ENCODE data around the gene CACNA2D3. TPM values are rescaled to one million over a fixed set of nuclear protein-coding genes. Genes with fewer than 3 reads are reported as not detected.

The CACNA2D3 gene
- total RNA-seq, 1 donor from 2014 or later: 1.3 TPM

DNA sequence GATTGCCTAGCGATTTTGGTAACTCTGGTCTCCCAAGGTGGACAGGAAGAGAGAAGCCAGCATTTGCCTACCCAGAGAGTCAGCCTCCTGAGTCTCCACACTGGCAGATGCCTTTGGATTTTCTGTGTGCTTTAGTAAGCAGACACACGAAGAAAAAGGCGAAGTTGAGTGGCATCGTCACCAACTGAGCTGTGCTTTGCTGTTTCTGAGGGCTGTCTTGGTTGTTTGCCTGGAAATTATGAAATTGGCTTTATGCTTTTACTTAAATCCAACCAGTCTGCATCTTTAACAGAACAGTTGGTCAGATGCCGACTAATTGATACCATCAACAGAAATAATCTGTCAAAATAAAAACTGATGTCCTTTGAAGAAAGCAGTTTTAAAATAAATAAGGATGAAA lies 56.0 kb downstream of the CACNA2D3 start:
- DNase-seq (ENCODE audit: low read depth): no peak
- no peak overlapping the region for H3K4me3 ChIP-seq (ENCODE audit: low read depth, low read length)
- TF ChIP-seq, protein P1, sequence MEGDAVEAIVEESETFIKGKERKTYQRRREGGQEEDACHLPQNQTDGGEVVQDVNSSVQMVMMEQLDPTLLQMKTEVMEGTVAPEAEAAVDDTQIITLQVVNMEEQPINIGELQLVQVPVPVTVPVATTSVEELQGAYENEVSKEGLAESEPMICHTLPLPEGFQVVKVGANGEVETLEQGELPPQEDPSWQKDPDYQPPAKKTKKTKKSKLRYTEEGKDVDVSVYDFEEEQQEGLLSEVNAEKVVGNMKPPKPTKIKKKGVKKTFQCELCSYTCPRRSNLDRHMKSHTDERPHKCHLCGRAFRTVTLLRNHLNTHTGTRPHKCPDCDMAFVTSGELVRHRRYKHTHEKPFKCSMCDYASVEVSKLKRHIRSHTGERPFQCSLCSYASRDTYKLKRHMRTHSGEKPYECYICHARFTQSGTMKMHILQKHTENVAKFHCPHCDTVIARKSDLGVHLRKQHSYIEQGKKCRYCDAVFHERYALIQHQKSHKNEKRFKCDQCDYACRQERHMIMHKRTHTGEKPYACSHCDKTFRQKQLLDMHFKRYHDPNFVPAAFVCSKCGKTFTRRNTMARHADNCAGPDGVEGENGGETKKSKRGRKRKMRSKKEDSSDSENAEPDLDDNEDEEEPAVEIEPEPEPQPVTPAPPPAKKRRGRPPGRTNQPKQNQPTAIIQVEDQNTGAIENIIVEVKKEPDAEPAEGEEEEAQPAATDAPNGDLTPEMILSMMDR (conservative IDR thresholded peaks at IDR 0.05; ENCODE audit: low read depth, low read length): no peak

DNA sequence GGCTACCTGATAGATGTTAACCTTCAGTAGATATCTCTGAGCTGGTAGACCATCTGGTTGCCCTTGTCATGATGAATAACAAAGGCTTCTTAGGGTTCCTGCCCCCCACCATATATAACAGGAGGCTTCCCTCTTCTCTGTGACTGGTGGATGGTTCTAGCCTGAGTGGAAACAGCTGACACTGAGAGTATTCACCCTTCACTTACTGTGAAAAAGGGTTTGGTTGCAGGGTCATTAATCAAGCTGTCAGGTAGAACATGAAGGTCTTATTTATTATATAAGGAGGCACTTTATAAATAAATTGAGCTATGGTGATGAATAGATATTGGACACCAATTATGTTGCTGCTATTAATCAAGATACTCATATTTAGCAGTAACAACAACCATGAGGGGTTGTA lies 58.6 kb downstream of the CACNA2D3 start:
- no peak for DNase-seq (ENCODE audit: low read depth)
- TF ChIP-seq, protein P1 (conservative IDR thresholded peaks at IDR 0.05; ENCODE audit: low read depth, low read length): no peak
- H3K4me3 ChIP-seq (ENCODE audit: low read depth, low read length): no peak overlapping the region

DNA sequence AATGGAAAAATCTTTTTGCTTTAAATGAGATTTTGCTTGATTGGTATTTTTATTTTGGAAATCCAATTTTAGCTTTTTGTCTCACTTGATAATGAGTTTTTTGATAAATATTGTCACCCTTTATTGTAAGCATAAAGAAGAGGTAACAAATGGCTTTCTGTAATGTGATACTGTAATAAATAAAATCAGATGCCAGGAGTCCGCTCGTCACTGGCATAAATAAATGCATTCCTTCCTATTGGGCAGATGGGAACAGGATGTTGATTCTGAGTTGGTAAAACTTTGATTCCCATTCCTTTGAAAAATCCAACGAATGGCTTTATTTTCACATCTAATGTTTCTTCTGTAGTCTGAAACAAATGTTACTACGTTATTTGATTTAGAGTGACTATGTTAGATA lies 59.9 kb downstream of the CACNA2D3 start:
- no peak overlapping the region for H3K4me3 ChIP-seq (ENCODE audit: low read depth, low read length)
- no peak for DNase-seq (ENCODE audit: low read depth)
- TF ChIP-seq, protein P1 (conservative IDR thresholded peaks at IDR 0.05; ENCODE audit: low read depth, low read length): no peak

DNA sequence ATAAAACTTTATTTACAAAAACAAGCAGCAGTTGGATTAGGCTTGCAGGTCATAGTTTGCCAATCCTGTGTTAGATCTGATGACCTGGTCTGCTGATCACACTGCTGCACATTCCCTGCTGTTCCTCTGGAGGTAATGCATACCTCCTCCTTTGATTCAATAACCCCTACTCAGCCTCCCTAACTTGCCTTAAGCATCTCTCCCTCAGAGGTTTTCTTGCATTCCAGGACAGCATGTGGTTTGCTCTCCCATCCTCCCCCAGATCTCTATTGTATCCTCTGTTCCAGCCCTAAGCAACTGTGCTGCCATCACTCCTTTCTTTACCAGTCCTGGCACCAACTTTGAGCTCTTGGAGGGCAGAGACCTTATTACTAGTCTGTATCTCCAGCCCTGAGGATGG lies 63.4 kb downstream of the CACNA2D3 start:
- DNase-seq (ENCODE audit: low read depth): no peak
- TF ChIP-seq, protein P1 (conservative IDR thresholded peaks at IDR 0.05; ENCODE audit: low read depth, low read length): no peak
- no peak overlapping the region for H3K4me3 ChIP-seq (ENCODE audit: low read depth, low read length)

- no peak overlapping the region for H3K4me3 ChIP-seq (ENCODE audit: low read depth, low read length)
- TF ChIP-seq, protein P1 (conservative IDR thresholded peaks at IDR 0.05; ENCODE audit: low read depth, low read length): no peak
- DNase-seq (ENCODE audit: low read depth): peak; percentile 22
Measured at GRCh38 chr3:54188176-54188791, 65.9 kb downstream of the CACNA2D3 start.

- no peak overlapping the region for H3K4me3 ChIP-seq (ENCODE audit: low read depth, low read length)
- DNase-seq (ENCODE audit: low read depth): no peak
- TF ChIP-seq, protein P1 (conservative IDR thresholded peaks at IDR 0.05; ENCODE audit: low read depth, low read length): no peak
Measured at GRCh38 chr3:54191220-54191619, 68.9 kb downstream of the CACNA2D3 start.

DNA sequence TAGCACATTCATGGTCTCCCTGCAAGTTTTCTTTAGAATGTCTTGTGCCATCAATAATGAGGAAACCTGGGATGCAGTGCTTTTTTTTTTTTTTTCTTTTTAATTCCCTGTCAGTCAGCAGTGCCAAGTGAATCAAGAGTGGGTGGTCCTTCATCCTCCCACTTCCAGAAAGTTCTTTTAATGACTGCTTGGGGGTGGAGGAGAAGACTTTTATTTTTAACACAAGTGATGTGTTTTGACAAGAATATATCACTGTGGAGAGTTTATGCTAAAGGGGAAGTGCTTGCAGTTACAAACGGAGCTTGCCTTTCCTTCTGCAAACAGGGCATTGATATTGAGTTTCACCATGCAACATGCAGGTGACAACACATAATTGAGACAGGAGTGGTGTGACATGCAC lies 69.7 kb downstream of the CACNA2D3 start:
- no peak overlapping the region for H3K4me3 ChIP-seq (ENCODE audit: low read depth, low read length)
- TF ChIP-seq, protein P1 (conservative IDR thresholded peaks at IDR 0.05; ENCODE audit: low read depth, low read length): no peak
- DNase-seq (ENCODE audit: low read depth): no peak

Data from epithelial cell of proximal tubule (primary cell).